GM18909 (cell line): ENCODE results near the gene UBE2A.

ENCODE experiments used
- ATAC-seq: cut with Tn5 transposase; IDR thresholded peaks from one replicate; pipeline ENCODE4 v1.9.1; 2021; ENCODE audit warnings: mild to moderate bottlenecking; ENCODE audit not compliant: unreplicated experiment, poor library complexity

Gene UBE2A

GRCh38 chrX:119606280-119607017 is 32.1 kb downstream of the UBE2A start, which contains the start of gene NKRF:
Gene NKRF, minus strand, starts transcription at chrX:119606424.
- ATAC-seq = peak; percentile 83

GRCh38 chrX:119607018-119607389 is 32.6 kb downstream of the UBE2A start:
- ATAC-seq = no peak

- no peak for ATAC-seq
These were observed 40.4 kb downstream of the UBE2A start for GRCh38 chrX:119614776-119615175.

GRCh38 chrX:119617517-119618164 is 43.3 kb downstream of the UBE2A start:
- ATAC-seq = peak; percentile 69

GRCh38 chrX:119618439-119618838 is 44.1 kb downstream of the UBE2A start:
- peak; percentile 40 for ATAC-seq

GRCh38 chrX:119622356-119623232 is 48.2 kb downstream of the UBE2A start:
- no peak for ATAC-seq

- ATAC-seq = no peak
These were observed 50.1 kb downstream of the UBE2A start for GRCh38 chrX:119624417-119624816.

- ATAC-seq = no peak
These were observed 50.7 kb downstream of the UBE2A start for GRCh38 chrX:119624951-119625668.

- no peak for ATAC-seq
These were observed 51.5 kb downstream of the UBE2A start for GRCh38 chrX:119625843-119626242.
